ENCODE results near the gene TENM4.

Gene TENM4

GRCh38 chr11:78965432-78965831, 475.4 kb downstream of the TENM4 start:
- H3K4me3 ChIP-seq (ENCODE audit: low read depth, low read length), result no peak overlapping the region
- TF ChIP-seq CTCF (IDR thresholded peaks at IDR 0.05; ENCODE audit: borderline replicate concordance, insufficient read depth, low read depth, low read length), result no peak

DNA sequence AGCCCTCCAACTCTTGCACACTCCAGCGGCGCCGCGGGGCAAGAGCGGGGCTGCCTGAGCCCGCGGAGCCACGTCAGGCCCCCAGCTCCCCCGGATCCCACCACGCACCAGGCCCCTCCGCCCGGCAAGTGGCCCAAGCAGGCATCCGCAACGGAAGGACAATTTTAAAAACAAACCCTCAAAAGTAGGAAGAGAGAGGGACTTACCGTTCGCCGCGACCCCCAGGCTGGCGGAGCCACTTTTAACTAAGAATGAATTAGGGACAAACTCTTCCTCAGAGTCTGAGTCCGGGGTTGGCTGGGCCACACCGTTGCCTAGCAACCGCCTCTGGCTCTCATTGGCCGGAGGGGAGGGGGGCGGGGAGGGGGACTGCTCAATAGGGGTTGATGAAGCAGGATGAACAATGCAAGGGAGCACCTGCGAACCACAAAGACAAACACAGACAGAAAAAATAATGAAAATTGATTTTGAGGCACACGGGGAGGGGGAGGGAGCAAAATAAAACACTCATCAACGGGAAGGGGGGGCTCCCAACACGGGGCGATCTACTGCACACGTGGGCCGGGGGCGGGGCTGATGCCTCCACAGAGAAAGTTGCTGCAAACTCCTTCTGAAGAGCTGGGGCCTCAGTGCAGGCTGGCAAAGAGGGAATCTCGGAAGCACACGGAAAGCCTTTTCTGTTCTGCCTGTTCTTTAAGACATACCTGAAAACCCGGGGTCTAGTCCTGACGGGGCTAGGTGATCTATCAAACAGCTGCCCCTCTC, 478.7 kb downstream of the TENM4 start:
- no peak overlapping the region for H3K4me3 ChIP-seq (ENCODE audit: low read depth, low read length)
- TF ChIP-seq CTCF (IDR thresholded peaks at IDR 0.05; ENCODE audit: borderline replicate concordance, insufficient read depth, low read depth, low read length), result no peak

GRCh38 chr11:78961247-78961646, 479.6 kb downstream of the TENM4 start:
- peak; percentile 21; the same call in 1 of the 2 replicates for TF ChIP-seq CTCF (IDR thresholded peaks at IDR 0.05; ENCODE audit: borderline replicate concordance, insufficient read depth, low read depth, low read length)
- no peak overlapping the region for H3K4me3 ChIP-seq (ENCODE audit: low read depth, low read length)

DNA sequence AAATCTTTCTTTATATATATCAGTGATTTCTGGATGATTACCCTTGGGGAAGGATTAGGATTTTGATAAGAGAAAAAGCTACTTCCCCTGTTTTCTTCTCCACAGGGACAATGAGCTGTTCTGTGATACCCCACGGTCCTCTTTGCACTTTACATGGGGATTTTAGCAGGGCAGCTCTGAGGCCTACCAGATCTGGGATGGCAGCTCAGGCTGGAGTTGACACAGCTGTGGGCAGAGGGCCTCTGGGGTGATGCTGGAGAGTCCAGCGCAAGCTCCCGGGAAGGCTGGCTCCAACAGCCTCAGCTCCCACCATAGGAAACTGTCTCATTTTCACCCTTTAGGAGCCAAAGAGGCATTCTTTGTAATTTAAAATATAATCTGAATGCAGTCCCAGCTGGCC, 482.4 kb downstream of the TENM4 start:
- no peak overlapping the region for H3K4me3 ChIP-seq (ENCODE audit: low read depth, low read length)
- no peak for TF ChIP-seq CTCF (IDR thresholded peaks at IDR 0.05; ENCODE audit: borderline replicate concordance, insufficient read depth, low read depth, low read length)

DNA sequence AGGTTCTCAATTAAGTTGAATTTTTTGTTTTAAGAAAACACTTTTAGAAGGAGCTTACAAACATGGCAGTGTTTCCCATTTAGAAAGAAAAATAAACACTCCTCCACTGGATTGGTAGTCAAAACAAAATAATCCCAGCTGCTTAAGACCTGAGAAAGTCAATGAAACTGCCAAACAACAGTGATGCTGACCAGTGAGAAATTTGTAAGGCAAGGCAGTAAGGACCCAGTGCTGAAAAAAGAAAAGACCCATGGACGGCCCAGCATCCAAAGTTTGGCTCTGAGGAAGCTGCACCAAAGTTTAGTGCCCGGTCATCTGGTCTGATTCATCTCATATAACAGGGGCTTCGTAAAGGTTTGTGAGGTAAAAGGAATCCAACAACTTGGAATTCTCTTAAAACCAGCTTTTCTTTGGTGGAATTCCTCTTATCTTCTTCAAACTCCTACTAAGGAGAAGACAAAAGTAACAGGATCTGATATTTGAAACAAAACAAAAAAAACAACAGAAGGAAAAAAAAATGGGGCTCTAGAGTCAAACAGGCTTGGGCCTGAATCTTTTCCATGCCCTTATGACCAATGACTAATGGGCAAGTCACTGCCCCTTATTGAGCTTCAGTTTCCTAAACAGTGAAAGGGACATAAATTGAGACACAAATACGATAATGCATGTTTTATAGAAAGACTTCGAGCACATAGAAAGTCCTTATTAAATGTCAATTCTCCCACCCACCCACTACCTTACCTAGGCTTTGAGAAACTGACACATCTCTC, 483.2 kb downstream of the TENM4 start:
- H3K4me3 ChIP-seq (ENCODE audit: low read depth, low read length), result no peak overlapping the region
- no peak for TF ChIP-seq CTCF (IDR thresholded peaks at IDR 0.05; ENCODE audit: borderline replicate concordance, insufficient read depth, low read depth, low read length)

GRCh38 chr11:78954696-78955095, 486.1 kb downstream of the TENM4 start:
- TF ChIP-seq CTCF (IDR thresholded peaks at IDR 0.05; ENCODE audit: borderline replicate concordance, insufficient read depth, low read depth, low read length), result no peak
- H3K4me3 ChIP-seq (ENCODE audit: low read depth, low read length), result no peak overlapping the region

- no peak for TF ChIP-seq CTCF (IDR thresholded peaks at IDR 0.05; ENCODE audit: borderline replicate concordance, insufficient read depth, low read depth, low read length)
- H3K4me3 ChIP-seq (ENCODE audit: low read depth, low read length), result no peak overlapping the region
These were observed 486.6 kb downstream of the TENM4 start for GRCh38 chr11:78954261-78954660.

Measured in GM12875 (cell line).